ENCODE measurements around the gene RAB19.

DNA sequence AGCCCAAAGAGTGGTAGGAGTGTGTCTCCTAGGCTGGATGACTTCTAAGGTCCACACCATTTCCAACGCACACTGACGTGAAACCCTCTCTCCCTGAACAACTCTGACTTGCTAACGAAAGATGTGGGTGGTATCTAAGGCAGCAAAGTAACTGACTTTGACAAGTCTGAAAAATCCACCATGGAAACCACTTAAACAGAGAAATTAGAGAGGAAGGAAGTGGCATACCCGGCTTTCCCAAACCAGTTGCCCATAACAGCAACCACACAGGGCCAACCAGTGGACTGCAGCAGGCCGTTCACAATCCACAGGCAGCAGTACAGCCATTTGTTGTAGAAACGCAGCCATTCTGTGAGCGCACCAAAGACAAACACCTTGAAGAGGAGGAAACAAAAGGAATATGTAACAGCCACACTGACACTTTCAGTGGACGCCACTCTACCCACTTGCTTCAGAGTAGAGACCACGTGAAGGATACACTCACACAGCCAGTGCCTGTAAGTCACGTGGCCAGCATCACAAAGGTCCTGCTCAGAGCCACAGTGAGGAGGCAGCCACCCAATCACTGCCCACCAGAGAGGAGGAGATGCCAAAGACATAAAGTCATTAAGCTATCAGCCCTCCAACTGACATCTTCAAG, 45.3 kb upstream of the RAB19 start:
- TF ChIP-seq, protein P1, sequence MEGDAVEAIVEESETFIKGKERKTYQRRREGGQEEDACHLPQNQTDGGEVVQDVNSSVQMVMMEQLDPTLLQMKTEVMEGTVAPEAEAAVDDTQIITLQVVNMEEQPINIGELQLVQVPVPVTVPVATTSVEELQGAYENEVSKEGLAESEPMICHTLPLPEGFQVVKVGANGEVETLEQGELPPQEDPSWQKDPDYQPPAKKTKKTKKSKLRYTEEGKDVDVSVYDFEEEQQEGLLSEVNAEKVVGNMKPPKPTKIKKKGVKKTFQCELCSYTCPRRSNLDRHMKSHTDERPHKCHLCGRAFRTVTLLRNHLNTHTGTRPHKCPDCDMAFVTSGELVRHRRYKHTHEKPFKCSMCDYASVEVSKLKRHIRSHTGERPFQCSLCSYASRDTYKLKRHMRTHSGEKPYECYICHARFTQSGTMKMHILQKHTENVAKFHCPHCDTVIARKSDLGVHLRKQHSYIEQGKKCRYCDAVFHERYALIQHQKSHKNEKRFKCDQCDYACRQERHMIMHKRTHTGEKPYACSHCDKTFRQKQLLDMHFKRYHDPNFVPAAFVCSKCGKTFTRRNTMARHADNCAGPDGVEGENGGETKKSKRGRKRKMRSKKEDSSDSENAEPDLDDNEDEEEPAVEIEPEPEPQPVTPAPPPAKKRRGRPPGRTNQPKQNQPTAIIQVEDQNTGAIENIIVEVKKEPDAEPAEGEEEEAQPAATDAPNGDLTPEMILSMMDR (conservative IDR thresholded peaks at IDR 0.05) = no peak
- TF ChIP-seq ZFX (IDR thresholded peaks at IDR 0.05) = no peak

Data from C4-2B (cell line).